PC-3 (cell line): ENCODE measurements around the gene PRH2. TPM values are rescaled to one million over a fixed set of nuclear protein-coding genes. Genes with fewer than 3 reads are reported as not detected.

Source experiments
- ATAC-seq: fragments of 200-7000 bp; cut with Tn5 transposase; 2 replicates; pipeline ENCODE4 v1.9.1; 2020; ENCODE audit warnings: mild to moderate bottlenecking, moderate library complexity
- BruUV-seq: library from RNA; stranded (reverse); fragments of 400-500 nt; replicated peaks from 2 replicates; lab custom pipeline; 2021; lab: Mats Ljungman, UMichigan
- CTCF ChIA-PET: fragments of 300-600 bp; sonication (Branson Sonifier 250); formaldehyde crosslinking; loops from one replicate; lab custom pipeline; 2022; ENCODE audit warnings: antibody characterized with exemption; lab: Charles Lee
- POLR2A ChIA-PET: fragments of 300-600 bp; sonication (Branson Sonifier 250); formaldehyde crosslinking; loops from one replicate; lab custom pipeline; 2022; ENCODE audit warnings: antibody characterized with exemption; ENCODE audit not compliant: unreplicated experiment; lab: Charles Lee
- DNase-seq: peaks from one replicate; pipeline ENCODE4 v3.0.0-alpha.2; 2015
- H2AFZ ChIP-seq: fragments of 300-600 bp; sonication (generic); 2 replicates; pipeline ENCODE4 v1.6.0; 2016; ENCODE audit warnings: antibody characterized with exemption, low read length
- H3F3A ChIP-seq: fragments of 300-600 bp; sonication (generic); one replicate; pipeline ENCODE4 v1.6.0; 2017; ENCODE audit warnings: antibody characterized with exemption, low read length, control low read depth, mild to moderate bottlenecking; ENCODE audit not compliant: unreplicated experiment
- H3K27ac ChIP-seq: fragments of 300-600 bp; sonication (generic); 2 replicates; pipeline ENCODE4 v1.5.1; 2016; ENCODE audit warnings: mild to moderate bottlenecking, low read length
- H3K27me3 ChIP-seq: fragments of 300-600 bp; sonication (generic); 2 replicates; pipeline ENCODE4 v1.6.1; 2016; ENCODE audit warnings: low read length, mixed read lengths
- H3K36me3 ChIP-seq: fragments of 300-600 bp; sonication (generic); 2 replicates; pipeline ENCODE4 v1.6.1; 2016; ENCODE audit warnings: low read depth, mixed run types, low read length, mixed read lengths
- H3K4me1 ChIP-seq: fragments of 300-600 bp; sonication (generic); 2 replicates; pipeline ENCODE4 v1.5.1; 2016; ENCODE audit warnings: low read length; ENCODE audit not compliant: insufficient read depth
- H3K4me2 ChIP-seq: fragments of 300-600 bp; sonication (generic); 2 replicates; pipeline ENCODE4 v1.6.0; 2016; ENCODE audit warnings: low read length
- H3K4me3 ChIP-seq: fragments of 300-600 bp; sonication (generic); 2 replicates; pipeline ENCODE4 v1.5.1; 2016; ENCODE audit warnings: mild to moderate bottlenecking, low read length, mixed read lengths
- H3K79me2 ChIP-seq: fragments of 300-600 bp; sonication (generic); 2 replicates; pipeline ENCODE4 v1.6.1; 2017; ENCODE audit warnings: low read length, mixed read lengths
- H3K9ac ChIP-seq: fragments of 300-600 bp; sonication (generic); 2 replicates; pipeline ENCODE4 v1.6.0; 2016; ENCODE audit warnings: mild to moderate bottlenecking, low read length
- H3K9me2 ChIP-seq: fragments of 300-600 bp; sonication (generic); replicated peaks from 2 replicates; pipeline ENCODE4 v1.6.1; 2016; ENCODE audit warnings: mixed run types, low read length, mixed read lengths
- H3K9me3 ChIP-seq: fragments of 300-600 bp; sonication (generic); 2 replicates; pipeline ENCODE4 v1.6.1; 2016; ENCODE audit warnings: low read length, mixed read lengths
- H4K20me1 ChIP-seq: fragments of 300-600 bp; sonication (generic); 2 replicates; pipeline ENCODE4 v1.6.1; 2016; ENCODE audit warnings: low read length, mixed read lengths
- CTCF ChIP-seq: fragments of 300-600 bp; sonication (generic); conservative IDR thresholded peaks from 2 replicates; pipeline ENCODE4 v1.5.1; 2017; ENCODE audit warnings: antibody characterized with exemption, low read depth, mild to moderate bottlenecking, low read length
- EZH2 ChIP-seq: fragments of 300-600 bp; sonication (generic); IDR thresholded peaks from one replicate; pipeline ENCODE4 v1.6.1; 2017; ENCODE audit warnings: antibody characterized with exemption, mild to moderate bottlenecking, low read length; ENCODE audit not compliant: unreplicated experiment
- EZH2phosphoT487 ChIP-seq: fragments of 300-600 bp; sonication (generic); IDR thresholded peaks from 2 replicates; pipeline ENCODE4 v1.6.1; 2018; ENCODE audit warnings: mild to moderate bottlenecking, antibody characterized with exemption, low read length, borderline replicate concordance
- intact Hi-C: fragments of 100-400 bp; cut with micrococcal nuclease; formaldehyde crosslinking; loops from 2 replicates; pipeline ENCODE4 v1.9.0; 2023
- total RNA-seq: library from RNA; depleted of rRNA; stranded (reverse); fragments of >200 nt; gene quantifications from 2 replicates; pipeline ENCODE4 v1.2.3, GENCODE V29; 2014

The PRH2 gene
- total RNA-seq, 1 experiment from 2014 or later, result not detected

GRCh38 chr12:10943167-10943566 lies 14.1 kb downstream of the PRH2 start:
- CTCF ChIA-PET, result no interaction called here
- Histone ChIP-seq H3K9me3 (no peaks in the 10 kb centered on the region; the same call in 1 of the 2 replicates), H2AFZ (no peak overlapping the region), H3K36me3 (no peaks in the 10 kb centered on the region), H3K79me2 (no peaks in the 10 kb centered on the region), H3K4me2 (no peak overlapping the region), H3K4me1 (peaks cover 11% of the 10 kb centered on the region), H3K27me3 (no peaks in the 10 kb centered on the region), H3K9ac (no peak overlapping the region), H3F3A (no peaks in the 10 kb centered on the region), H3K27ac (no peak overlapping the region), H4K20me1 (no peaks in the 10 kb centered on the region), H3K9me2 (no peaks in the 10 kb centered on the region), H3K4me3 (no peak overlapping the region)
- no TSS peak for BruUV-seq
- DNase-seq (no peak), ATAC-seq (no peak)
- POLR2A ChIA-PET, result no interaction called here
- intact Hi-C loops, result no loop called here
- TF ChIP-seq EZH2 (no peak), CTCF (no peak), EZH2phosphoT487 (no peak)

- Histone ChIP-seq H2AFZ (no peak overlapping the region), H3K9me3 (no peaks in the 10 kb centered on the region), H3K27ac (no peak overlapping the region), H3K79me2 (no peaks in the 10 kb centered on the region), H3K4me3 (no peak overlapping the region), H4K20me1 (no peaks in the 10 kb centered on the region), H3K27me3 (no peaks in the 10 kb centered on the region), H3K4me2 (no peak overlapping the region), H3K4me1 (no peaks in the 10 kb centered on the region), H3K36me3 (no peaks in the 10 kb centered on the region), H3F3A (no peaks in the 10 kb centered on the region), H3K9me2 (no peaks in the 10 kb centered on the region), H3K9ac (no peak overlapping the region)
- TF ChIP-seq CTCF, result no peak
- no peak for TF ChIP-seq EZH2
- TF ChIP-seq EZH2phosphoT487, result no peak
- intact Hi-C loops, result no loop called here
- BruUV-seq, result no TSS peak
- ChIA-PET CTCF (no interaction called here), POLR2A (no interaction called here)
- ATAC-seq, result no peak
- no peak for DNase-seq
Observed at GRCh38 chr12:10952645-10953044, 23.6 kb downstream of the PRH2 start.

- CTCF ChIA-PET, result no interaction called here
- ATAC-seq (no peak), DNase-seq (no peak)
- H3K27me3 ChIP-seq, result no peaks in the 10 kb centered on the region
- TF ChIP-seq EZH2phosphoT487, result no peak
- no peak for TF ChIP-seq CTCF
- no peak for TF ChIP-seq EZH2
- no peak overlapping the region for H2AFZ ChIP-seq
- no peaks in the 10 kb centered on the region for H3K79me2 ChIP-seq
- POLR2A ChIA-PET, result no interaction called here
- no peaks in the 10 kb centered on the region for H3K9me2 ChIP-seq
- H3K9ac ChIP-seq, result no peak overlapping the region
- no peaks in the 10 kb centered on the region for H3K36me3 ChIP-seq
- H3F3A ChIP-seq, result no peaks in the 10 kb centered on the region
- no TSS peak for BruUV-seq
- H4K20me1 ChIP-seq, result no peaks in the 10 kb centered on the region
- no peak overlapping the region for H3K4me2 ChIP-seq
- no peaks in the 10 kb centered on the region for H3K9me3 ChIP-seq
- H3K4me1 ChIP-seq, result no peaks in the 10 kb centered on the region
- H3K27ac ChIP-seq, result no peak overlapping the region
- H3K4me3 ChIP-seq, result no peak overlapping the region
- intact Hi-C loops, result no loop called here
Observed at GRCh38 chr12:10956085-10956484, 27.0 kb downstream of the PRH2 start.
